ENCODE data around the gene PPP5C.
"Not testable (repeated sequence)": the region's sequence is repeated elsewhere in the genome, so short reads cannot be mapped to it uniquely, and the experiment has no call there.

Gene PPP5C

DNA sequence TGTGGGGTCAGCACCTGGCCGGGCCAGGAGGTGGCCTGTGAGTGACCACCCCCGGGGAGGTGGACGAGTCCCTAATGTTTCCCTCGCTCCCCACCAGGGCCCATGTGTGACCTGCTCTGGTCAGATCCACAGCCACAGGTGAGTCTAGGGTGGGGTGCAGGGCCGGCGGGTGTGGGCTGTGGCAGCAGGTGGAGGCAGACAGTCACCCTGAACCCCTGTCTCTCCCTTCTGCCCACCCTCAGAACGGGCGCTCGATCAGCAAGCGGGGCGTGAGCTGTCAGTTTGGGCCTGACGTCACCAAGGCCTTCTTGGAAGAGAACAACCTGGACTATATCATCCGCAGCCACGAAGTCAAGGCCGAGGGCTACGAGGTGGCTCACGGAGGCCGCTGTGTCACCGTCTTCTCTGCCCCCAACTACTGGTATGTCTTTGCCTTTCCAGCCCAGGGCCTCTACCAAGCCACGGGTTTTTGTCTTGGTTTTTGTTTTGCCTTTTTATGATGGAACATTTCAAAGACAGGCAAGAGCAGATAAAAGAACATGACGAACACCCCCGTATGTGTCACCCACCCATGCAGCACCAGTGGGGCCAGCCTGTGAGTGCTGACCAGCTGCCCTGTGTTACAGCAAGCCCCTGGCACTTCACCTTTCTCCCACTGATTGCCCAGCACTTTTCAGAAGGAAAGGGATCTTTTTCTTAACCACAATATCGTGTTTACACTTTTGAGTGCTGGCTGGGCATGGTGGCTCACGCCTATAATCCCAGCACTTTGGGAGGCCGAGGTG lies 41.6 kb downstream of the PPP5C start:
- no peak for DNase-seq

DNA sequence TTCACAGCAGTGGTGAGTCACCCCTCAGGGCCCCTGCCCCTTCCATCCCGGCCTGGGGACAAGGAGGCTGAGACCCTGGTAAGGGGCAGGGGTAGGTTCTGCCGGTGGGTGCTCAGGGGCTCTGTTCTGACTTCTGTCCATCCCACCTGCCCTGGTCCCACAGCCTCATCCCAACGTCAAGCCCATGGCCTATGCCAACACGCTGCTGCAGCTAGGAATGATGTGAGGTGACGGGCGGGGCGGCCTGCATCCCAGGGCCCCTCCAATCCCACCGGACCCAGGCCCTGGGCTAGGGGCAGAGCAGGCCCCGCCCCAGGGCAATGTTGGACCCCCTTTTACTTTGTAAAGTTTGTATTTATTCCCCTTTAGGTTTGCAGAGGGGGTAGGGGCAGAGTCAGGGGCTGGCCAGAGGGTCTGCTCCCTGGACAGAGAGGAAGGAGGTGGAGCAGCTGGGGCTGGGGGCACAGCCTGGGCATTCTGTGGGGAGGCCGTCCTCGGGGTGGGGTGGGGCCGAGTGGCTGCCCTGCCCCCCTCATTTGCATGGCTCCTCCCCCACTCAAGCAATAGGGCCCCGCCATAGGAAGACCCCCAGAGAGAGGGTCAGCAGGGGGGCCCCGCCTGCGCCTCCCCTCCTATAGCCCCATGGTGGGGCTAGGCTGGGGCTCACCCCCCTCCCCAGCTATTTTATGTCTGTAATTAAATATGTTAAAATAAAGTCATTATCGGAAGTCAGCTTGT lies 43.4 kb downstream of the PPP5C start:
- DNase-seq = no peak

- DNase-seq = no peak
Measured at GRCh38 chr19:46390866-46391265, 44.0 kb downstream of the PPP5C start.

DNA sequence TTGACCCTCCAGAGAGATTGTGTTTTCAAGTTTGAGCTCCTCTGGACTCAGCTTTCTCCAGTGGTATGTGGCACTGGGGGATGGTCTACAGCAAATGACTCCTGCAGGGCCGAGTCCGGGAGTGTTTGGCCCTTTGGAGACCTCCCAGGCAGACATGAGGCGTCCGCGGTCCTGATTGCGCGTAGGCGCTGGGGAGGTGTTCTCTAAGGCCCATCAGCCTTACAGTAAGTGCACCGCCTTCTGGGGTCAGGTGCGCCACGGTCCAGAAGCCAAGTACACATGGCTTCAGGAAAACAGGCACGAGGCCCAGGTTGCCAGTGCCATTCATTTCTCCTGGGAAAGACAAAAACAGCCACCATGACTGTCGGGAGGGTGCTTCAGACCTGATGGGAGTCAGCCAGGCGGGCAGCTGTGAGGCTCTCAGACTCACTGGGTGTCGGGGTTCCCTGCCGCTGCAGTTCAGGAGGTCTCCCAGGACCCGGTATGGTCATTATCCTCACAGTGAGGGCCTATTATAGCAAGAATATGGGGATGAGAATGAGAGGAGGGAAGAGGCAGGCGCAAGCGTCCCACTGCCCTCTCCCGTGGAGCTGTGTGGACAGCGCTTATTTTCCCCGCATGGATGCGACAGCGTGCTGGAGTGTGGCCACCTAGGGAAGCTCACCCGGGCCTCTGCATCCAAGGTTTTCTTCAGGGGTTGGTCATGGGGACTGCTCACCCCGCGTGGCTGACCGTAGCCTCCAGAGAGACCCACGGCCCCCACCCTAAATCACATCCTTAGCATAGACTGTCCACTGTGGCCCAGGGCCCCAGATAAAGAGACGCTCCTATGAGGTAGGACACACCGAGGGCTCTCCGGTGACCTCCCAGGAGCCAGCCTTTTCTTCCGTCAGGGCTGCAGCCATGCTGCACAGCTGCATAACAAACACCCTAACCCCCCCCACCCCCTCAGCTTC lies 44.7 kb downstream of the PPP5C start:
- DNase-seq = no peak

GRCh38 chr19:46392252-46392801 lies 45.4 kb downstream of the PPP5C start:
- no peak for DNase-seq

DNA sequence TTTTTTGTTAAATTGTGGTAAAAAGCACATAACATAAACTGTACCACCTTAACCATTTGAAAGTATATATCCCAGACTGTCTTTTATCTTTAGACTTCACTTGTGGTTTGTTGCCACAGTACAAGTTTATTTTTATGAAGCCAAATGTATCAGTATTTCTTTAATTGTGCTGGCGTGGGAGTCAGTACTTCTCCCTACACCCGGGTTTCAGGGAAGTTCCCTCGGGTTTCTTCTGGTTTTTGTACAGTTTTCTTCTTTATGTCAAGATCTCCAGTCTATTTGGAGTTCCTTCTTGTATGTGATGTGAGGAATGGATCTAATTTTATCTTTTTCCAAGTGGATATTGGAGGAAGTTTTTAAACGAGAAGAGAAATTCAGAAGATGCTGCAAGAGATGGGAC lies 46.0 kb downstream of the PPP5C start:
- DNase-seq = no peak

GRCh38 chr19:46393456-46394401 lies 46.8 kb downstream of the PPP5C start:
- no peak for DNase-seq

DNA sequence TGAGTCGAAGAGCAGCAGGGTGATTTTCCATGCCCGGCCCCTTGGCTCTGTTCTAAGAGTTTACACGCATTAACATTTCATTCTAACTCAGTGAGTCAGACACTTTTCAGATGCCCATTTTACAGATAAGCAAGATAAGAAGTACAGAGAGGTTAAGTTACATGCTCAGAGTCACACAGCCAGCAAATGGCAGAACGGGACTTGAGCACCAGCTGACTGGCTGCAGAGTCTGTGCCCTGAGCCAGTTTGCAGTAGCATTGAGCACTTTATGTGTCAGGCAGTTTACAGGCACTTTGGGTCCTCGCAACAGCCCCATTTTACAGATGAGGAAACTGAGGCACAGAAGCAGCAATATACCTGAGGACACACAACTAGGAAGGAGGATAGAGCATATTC lies 47.5 kb downstream of the PPP5C start:
- DNase-seq = peak; percentile 12

DNA sequence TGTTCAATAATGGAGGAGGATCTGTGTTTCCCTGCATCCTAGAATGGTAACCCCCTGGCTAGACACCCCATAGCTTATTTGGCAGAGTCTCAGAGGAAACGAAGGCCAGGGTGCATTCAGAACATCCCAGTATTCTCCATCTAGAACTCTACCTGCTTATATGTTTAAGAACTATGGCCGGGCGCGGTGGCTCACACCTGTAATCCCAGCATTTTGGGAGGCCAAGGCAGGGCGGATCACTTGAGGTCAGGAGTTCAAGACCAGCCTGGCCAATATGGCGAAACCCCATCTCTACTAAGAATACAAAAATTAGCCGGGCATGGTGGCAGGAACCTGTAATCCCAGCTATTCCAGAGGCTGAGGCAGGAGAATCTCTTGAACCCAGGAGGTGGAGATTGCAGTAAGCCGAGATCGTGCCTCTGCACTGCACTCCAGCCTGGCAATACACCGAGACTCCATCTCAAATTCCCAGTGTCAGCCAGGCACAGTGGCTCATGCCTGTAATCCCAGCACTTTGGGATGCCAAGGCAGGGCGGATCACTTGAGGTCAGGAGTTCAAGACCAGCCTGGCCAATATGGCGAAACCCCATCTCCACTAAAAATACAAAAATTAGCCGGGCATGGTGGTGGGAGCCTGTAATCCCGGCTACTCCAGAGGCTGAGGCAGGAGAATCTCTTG lies 51.1 kb downstream of the PPP5C start:
- DNase-seq = not testable (repeated sequence)

GRCh38 chr19:46402725-46403124 lies 55.8 kb downstream of the PPP5C start:
- DNase-seq = no peak

DNA sequence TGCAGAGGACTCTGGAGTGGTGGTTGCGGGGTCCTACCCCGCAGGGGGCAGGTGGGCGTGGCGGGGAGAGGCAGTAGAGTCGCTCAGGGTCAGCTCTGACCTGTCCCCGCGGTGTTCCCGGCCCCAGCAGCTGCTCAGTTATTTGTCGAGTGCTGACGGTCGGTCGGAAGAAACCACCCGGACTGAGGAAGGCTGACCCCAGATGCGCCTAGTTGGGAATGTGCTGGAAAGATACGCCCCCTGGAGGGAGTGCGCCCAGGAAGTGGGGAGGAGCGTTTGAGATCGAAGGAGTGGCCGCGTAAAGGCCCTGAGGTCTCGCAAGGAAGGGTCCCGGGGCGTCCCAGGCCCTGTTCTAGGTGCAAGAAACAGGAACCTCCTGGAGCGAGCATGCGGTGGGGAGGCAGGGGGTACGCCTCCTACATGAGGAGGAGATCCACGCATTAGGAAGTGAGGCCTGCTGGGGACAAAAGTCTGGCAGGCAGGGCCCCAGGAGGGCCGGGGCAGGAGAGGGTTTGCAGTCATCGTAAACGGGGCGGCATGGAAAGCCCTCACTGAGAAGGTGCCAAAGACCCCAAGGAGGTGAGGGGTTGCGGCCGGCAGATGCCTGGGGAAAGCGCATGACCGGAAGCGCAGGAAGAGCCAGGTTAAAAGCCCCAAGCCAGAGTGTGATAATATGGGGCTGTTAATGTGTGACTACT lies 57.3 kb downstream of the PPP5C start:
- DNase-seq = no peak

- DNase-seq = no peak
Measured at GRCh38 chr19:46404753-46405468, 58.0 kb downstream of the PPP5C start.

DNA sequence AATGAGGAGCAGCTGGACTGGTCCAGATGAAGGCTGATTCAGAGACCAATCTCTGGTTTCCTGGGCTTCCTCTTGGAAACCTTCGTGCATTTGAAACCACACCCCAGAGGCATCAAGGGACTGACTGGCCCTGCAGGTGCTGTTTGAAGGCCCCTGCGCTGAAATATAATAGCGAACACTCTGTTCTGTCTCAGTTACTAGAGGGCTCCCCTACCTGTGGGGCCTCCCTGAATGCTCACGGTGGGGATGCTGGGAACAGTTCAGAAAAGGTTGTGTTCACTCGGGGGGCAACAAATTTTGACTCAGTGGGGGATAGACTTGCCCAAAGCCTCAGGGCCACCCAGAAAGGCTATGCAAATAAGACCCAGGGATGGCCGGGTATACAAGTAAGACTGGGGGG lies 60.1 kb downstream of the PPP5C start:
- no peak for DNase-seq

DNA sequence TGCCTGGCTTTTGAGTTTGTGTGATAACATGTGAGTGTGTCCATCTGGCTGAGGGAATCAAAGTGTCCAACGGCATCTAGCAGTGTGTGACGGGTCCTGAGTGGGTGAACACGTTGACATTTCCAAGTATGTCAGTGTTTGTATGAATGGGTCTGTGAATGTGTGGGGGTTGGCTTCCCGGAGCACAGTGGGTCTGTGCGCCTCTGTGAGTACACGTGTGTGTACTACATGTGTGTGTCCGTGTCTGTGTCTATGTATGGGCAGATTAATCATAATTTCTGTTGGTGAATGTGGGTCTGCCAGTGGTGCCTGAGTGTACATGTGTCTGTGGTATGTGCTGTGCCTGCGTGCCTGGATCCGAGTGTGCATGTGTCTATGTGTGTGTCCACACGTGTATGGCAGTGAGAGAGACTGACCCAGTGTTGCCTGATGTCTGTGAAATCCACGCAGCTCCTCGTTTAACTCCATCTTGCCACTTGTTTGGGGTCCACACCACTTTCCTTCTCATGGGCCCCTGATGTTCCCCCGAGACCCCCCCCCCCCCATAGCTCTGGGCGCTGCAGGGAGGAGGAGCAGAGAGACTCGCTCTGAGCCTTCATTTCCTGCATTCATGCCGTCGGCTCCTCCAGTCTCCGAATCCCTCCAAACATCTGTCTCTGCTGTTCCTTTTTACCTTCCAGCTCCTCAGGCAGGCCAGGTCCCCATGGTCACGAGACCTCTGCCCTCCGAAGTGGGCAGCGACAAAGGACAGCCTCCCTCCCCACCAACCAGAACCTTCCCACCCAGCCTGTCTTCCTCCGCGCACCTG lies 61.2 kb downstream of the PPP5C start:
- no peak for DNase-seq

GRCh38 chr19:46408664-46409039 lies 61.8 kb downstream of the PPP5C start:
- no peak for DNase-seq

DNA sequence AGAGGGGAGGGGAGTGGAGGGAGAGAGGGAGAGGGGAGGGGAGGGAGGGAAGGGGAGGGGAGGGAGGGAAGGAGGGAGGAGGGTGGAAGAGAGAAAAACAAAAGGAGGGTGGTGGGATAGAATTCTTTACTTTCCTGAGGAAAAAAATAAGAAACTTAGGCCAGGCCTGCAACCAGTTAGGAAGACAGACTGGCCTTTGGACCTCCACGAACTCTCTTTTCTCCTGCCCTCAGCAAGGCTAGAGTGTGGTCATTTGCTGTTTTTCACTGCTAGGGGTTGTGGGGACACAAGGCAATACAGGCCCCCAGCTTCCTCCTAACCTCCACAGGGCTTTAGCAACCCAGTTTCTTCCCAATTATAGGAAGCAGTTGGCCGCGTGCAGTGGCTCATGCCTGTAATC lies 62.3 kb downstream of the PPP5C start:
- no peak for DNase-seq

DNA sequence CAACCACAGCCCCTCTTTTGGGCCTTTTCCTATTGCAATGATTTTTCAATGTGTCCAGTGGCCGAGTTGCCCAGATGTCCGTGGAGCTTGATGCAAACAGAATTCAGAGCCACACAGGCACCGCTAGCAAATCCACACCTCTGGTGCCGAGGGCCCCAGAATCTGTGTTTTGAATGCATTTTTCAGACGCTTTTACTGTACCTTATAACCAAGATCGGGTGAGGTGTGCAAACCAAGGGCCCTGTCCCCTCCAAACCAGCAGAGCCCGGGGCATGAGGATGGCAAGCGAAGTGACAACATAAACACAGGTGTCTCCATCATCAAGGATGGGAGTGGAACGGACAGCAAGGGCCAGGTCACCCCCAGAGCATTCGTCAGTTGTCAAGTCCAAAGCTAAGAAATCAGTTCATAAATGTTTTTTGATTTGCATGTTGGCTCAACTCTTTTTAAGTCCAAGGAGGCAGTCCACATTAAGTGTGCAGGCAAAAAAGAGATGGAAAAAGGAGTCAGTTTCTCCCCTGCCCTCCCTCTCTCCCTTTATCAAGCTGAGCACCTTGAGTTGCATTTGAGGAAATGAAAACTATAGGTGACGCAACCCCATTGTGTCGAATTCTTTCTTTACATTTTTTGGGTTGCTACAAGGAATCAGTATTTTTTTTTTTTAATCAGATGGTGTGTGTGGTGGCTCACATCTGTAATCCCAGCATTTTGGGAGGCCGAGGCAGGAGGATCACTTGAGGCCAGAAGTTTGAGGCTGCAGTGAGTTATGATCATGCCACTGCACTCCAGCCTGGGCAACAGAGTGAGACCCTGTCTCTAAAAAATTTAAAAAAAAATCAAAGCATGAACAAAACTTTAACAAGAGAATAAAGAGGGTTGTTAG lies 63.6 kb downstream of the PPP5C start:
- DNase-seq = no peak

Measured in NCI-H226 (cell line).